Measurements from ENCODE around the gene CNPY4.

The CNPY4 gene

DNA sequence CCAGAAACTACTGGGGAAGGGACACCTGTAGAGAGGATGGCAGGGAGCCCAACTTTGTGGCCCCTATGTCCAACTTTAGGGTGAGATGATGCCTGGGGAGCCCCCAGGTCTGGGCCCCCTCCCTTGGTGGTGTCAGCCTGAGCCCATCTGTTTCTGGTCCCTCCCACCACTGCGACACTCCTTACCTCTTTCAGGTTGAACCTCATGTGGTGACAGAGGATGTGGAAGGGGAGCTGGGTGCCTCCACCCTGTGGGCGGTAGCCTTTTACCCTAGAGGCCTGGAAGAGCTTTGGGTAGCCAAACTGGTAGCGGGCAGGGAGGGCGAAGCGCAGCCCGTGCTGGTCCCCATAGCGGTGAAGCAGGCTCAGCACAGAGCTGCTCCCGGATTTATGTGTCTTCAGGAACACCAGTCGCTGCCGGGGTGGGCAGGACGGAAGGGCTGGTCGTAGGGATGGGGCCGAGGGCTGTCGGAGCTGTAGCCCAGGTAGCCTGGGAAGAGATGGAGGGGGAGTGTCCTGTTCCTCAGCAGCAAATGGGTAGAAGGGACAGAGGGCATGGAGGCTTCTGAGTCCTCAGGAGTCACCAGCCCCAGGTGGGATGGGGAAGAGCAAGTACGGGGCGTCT, 47.0 kb downstream of the CNPY4 start:
- no peak for DNase-seq (ENCODE audit: low read depth in 2 of 3, low spot score in 1 of 3)

DNA sequence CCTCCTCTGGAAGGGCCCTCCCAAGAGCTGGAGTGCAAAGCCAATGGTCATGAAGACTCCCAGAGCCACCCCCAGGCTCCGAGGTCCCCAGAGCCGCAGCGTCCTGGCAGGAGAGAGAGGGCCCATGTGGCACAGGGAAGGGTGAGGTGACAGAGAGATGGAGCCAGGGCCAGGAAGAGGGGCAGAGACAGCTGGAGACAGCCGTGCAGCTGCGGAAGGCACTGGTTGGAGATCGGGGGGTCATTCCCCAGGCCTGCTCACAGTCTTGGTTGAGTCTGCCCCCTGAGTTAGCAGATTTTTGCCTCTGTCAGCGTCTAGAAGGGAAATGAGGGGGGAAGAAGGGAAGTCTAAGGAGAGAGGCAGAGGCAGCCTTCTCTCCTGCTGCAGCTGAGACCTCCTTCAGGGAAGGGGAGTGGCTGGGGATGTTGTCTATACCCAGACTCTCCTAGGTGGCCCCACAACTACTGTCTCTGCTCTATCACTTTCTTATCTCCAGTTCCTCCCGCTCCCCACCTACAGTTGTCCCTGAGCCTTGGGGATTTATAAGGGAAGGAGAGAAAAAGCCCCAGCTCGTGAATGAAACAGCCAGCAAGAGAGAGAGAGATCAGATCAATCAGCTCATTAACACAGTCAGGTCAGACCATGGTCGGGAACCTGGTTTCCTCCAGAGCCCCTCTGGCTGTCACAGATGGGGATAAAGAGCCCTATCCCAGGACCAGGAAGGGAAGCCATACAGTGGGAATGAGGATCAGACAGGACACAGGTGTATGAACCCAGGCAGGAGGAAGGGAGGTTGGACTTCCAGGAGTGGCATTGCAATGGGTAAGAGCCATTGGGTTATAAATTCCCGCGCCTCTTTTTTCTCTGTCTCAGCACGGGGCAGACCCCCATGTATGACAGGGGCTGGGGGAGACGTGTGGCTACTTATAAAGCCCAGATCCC, 47.8 kb downstream of the CNPY4 start:
- no peak for DNase-seq (ENCODE audit: low read depth in 2 of 3, low spot score in 1 of 3)

DNA sequence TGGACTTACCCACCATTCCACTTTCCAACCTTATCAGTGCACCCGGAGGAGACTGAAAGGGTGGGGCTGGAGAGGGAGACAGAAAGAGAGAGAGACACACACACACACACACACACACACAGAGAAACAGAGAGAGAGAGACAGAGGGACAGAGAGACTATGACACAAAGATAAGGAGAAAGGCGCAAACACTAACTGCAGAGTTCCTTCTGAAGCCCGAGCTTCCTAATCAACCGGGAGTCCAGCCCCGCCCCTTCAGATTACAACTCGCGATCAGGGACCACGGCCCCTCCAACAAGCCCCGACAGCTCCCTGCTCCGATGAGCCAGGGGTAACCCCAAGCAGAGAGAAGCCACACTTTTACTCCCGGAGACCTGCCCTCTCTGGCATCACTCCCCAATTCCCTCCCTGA, 48.5 kb downstream of the CNPY4 start:
- no peak for DNase-seq (ENCODE audit: low read depth in 2 of 3, low spot score in 1 of 3)

DNA sequence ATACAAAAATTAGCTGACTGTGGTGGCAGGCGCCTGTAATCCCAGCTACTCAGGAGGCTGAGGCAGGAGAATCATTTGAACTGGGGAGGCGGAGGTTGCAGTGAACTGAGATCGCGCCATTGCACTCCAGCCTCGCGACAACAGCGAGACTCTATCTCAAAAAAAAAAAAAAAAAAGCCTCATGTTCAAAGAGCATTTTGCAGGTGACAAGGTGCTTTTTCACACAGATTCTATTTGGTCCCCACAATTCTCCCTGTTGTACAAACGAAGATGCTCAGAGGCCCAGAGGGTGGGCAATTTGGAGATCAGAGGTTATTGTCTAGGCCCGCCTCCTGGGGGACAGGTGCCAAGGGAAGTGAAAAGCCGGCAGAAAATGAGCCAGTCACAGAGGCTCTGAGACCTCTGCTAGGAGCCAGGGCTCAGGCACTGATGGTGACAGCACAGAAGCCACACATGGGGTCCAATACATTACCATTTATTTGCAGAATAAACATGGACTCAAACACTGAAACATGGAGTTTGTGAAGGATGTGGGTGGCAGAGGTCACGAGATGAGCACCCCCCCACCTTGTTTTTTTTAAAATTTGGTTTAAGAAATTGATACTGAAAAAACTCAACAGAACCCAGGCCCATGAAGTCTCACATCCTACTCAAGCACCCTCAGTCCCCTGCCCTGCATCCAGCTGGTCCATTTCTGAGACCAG, 49.9 kb downstream of the CNPY4 start:
- no peak for DNase-seq (ENCODE audit: low read depth in 2 of 3, low spot score in 1 of 3)

DNA sequence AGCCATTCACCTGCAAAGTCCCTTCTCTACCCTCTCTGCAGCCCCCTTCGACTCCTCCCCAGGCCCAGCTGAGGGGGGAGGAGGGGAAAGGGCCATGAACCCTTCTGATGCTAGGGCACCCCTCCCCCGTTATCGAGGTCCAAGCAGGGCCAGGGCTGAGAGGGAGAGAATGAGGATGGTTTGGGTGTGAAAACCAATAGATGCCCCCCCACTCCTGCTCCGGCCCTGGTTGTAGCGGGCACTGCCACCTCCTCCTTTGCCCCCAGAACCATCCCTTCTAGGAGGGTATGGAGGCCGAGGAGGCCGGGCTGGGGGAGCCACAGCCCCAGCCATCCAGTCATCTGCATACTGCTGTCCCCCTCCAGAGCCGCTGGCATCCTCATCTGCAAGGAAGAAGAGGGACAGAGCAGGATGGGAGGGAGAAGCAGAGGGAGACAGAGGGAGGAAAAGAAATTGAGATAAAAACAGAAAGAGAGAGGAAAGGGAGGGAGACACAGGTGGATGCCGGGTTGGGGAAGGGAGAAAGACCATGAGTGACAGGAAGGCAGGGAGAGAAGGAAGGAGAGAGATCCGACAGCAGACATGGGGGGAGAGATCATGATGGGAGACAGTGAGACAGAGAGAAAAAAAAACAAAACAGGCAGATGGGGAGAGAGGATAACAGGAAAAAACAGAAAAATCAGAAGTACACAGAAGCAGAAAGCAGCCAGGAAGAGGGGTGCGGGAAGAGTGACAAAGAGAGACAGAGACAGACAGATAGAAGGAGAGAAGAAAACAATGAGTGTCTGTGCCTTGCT, 50.9 kb downstream of the CNPY4 start:
- no peak for DNase-seq (ENCODE audit: low read depth in 2 of 3, low spot score in 1 of 3)

DNA sequence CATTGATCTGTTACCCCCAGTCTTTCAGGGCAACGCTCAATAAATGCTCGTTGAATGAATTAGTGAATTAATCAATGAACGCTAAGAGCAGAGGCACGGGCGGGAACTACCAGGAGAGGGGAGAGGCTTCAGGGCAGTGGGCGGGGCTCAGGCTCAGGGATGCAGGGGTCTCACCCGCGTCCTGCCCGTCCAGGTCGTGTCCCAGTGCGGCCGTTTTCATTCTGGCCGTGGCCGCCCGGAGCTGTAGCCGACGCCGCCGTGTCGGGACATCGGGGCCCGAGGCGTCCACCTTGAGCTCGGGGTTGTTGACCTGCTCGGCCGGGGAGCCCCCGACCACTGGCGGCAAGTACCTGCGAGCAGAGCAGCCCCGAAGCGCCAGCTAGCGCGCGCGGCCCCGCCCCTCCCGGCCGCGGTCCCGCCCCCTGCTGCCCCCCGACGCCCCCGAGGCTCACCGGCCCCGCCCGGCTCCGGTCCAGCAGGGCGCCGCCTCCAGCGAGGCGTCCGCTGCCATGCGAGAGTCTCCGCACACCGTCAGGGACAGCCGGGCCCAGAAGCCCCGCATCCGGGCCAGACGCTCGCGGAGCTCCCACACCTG, 51.8 kb downstream of the CNPY4 start:
- DNase-seq (ENCODE audit: low read depth in 2 of 3, low spot score in 1 of 3), result no peak

DNA sequence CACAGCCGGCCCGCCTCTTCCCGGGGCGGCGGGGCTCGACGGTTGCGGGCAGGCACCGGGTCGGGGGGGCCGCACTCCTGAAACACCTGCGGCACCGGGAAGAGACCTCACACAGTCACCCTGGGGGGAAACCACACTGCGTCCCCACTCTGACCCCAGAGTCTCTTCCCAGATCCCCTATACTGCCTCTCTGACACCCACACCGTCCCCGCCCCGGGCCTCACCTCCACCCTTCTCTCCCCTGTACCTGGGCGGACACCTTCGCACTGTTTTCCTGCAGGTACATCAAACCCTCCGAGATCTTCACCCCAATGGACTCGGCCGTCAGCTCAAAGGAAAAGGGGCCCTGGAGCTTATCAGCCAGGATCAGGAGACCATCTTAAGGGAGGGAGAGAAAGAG, 52.4 kb downstream of the CNPY4 start:
- DNase-seq (ENCODE audit: low read depth in 2 of 3, low spot score in 1 of 3), result no peak

DNA sequence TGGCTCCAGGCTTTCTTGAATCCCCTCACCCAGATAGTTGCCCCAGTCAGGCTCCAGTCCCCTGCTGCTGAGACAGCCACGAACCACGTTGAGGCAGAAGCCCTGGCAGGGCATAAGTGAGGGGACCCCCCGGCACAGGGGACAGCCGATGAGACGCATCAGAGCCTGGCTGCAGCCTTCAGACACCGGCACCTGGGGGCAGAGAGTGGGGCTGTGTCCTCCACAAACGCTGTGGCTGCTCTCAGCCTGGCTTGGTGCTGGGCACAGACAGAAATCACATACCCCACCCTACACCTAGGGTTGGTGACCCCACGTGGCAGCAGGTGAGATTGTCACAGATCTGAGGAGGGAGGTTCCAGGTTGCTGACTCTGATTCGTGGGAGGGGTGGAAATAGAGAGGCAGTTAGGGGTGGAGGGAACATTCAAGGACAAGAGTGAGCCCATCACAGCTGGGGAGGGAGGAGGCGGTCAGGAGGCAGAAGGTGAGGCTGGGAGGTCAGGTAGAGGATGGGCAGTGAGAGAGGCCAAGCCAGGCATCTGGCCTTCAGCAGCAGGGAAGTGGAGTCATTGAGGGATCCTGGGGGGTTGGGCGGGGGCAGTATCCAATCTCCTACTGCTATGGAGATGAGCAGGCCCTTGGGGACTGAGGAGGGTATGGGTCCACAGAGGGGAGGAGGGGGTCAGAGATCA, 54.5 kb downstream of the CNPY4 start:
- no peak for DNase-seq (ENCODE audit: low read depth in 2 of 3, low spot score in 1 of 3)

DNA sequence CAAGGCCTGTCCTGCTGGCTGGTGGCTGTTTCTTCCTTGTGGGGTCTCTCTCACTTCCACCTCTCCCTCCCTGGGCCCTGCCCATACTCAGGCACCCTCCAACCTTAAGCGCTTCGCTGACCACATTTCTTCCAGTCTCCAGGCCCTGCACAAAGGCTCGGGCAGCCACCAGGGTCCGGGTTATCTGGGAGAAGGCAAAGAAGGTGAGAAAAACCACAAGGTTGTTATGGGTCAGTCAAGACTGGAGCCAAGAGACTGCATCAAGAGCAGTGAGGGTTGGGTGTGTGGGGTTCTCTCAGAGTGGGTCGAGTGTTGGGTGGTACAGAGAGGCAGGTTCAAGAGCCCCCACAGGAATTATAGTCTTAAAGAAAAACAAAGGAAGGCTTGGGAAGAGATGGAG, 55.1 kb downstream of the CNPY4 start:
- no peak for DNase-seq (ENCODE audit: low read depth in 2 of 3, low spot score in 1 of 3)
